ENCODE data around the gene SLCO3A1.
"Not testable (repeated sequence)": the region's sequence is repeated elsewhere in the genome, so short reads cannot be mapped to it uniquely, and the experiment has no call there.

The SLCO3A1 gene

DNA sequence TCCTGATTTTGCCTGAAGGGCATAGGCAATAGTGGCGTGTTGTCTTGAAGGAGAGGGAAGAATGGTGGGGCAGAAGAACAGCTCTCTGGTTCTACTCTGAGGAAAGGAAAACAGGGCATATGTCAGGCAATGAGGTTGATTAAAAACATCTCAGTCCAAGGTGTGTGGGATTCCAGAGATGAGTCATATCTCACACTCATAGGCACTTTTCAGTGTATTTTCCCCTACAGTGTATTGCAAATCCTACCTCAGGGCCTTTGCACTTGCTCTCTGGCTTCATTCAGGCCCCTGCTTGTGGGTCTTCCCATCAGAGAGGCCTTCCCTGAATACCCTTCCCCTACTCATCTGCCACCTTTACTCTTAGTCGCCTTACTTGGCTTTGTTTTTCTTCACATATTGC is 107.8 kb downstream of the SLCO3A1 start:
- no peak for DNase-seq (ENCODE audit: low read depth in 2 of 3, low spot score in 2 of 3)

DNA sequence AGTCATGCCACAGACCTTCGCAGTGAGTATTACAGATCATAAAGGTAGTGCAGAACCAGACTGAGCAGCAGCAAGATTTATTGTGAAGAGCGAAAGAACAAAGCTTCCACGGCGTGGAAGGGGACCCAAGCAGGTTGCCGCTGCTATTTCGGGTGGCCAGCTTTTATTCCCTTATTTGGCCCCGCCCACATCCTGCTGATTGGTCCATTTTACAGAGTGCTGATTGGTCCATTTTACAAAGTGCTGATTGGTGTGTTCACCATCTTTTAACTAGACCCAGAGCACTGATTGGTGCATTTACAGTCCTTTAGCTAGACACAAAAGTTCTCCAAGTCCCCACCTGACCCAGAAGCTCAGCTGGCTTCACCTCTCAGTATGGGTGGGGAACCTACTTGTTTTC is 110.2 kb downstream of the SLCO3A1 start:
- DNase-seq (ENCODE audit: low read depth in 2 of 3, low spot score in 2 of 3) = not testable (repeated sequence)

DNA sequence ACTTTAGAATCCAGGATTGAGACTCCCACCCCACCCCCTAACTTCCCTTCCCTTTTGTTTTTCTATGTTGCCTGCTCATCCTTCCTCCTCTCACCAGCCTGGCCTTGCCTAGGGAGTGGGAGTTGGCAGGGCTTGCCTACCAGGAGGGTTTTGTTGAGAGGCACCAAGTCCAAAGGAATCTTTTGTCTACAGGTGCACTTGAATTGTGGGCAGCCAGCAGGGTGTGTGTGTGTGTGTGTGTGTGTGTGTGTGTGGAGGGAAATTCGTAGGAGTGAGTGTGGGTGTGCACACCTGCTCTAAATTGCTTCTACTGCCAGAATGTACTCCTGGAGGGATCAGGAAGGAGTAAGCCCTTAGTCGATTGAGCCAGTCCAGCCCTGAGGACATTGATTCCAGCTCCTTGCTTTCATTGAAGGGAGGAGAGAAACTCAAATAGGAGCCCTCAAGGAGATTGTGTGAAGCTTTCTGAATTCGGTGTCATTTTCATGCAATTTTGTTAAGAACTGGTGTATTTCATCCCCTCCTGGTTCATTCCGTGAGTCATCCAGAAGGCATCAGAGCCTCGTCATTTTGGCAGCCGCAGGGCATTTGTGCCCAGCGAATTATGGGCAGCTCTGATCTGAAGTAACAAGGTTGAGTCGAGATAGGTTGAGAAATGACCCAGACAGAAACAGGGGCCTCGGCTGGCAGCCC is 112.1 kb downstream of the SLCO3A1 start:
- no peak for DNase-seq (ENCODE audit: low read depth in 2 of 3, low spot score in 2 of 3)

DNA sequence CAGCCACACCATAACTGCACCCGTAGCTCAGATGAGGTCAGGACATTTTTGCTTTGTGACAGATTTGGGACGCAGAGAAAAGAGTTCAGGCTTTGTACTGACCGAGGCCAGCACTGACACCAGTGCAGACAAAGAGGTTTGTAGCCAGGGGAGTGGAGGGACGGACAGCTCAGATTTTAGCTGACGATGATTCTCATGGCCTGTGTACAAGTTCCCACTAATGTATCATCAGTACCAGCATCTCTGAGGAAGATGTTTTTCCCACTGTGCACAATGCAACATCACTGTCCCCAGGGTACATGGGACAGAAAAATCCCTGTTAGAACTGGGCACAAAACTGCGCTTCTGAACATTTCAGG is 112.7 kb downstream of the SLCO3A1 start:
- no peak for DNase-seq (ENCODE audit: low read depth in 2 of 3, low spot score in 2 of 3)

DNA sequence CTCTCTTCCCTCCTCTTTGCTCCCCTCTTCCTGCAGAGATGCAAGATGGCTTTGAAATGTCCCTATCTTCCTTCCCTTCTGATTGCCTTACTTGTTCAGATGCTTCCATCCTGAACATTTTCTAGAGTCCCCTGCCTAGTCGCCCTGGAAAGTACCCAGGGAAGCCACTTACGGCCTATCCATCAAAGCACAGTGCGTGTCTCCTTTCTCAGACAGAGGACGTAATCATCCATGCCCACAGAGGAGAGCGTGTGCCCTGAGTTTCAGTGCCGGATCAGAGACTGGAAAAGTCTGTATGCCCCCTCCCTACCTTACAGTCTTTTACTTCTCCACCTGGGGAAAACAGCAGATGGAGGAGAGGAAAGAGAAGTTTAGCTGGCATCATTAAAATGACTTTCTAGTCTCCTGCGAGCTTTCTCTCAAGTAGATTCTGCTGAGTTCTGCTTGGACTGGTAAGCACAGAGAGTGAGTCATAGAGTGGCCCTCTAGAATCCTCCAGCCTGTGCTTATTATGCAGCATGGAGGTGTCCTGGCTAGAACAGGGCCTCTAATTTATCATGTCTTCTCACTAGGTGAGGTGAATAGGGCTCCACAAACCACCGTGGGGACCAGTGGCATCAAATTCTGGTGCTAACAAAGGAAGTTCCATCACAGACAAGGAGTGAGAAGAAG is 114.6 kb downstream of the SLCO3A1 start:
- no peak for DNase-seq (ENCODE audit: low read depth in 2 of 3, low spot score in 2 of 3)

DNA sequence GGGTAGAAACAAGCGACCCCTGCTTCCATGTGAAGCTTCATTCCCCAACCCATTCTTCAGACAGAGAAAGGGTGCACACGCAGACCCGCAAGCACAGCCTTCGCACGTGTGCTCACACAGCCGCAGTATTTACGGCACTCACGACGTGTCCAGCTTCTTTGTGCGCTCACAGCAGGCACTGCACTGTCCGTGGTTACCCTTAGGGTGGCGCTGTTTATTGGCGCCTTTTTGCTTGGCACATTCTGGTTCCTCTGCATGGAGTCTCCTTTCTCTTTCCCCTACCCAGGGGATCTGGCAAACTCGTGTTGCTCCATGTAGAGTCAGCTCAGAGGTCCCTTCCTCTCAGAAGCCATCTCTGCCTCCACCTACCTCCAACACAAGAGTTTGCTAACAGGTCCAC is 115.1 kb downstream of the SLCO3A1 start:
- DNase-seq (ENCODE audit: low read depth in 2 of 3, low spot score in 2 of 3) = no peak

DNA sequence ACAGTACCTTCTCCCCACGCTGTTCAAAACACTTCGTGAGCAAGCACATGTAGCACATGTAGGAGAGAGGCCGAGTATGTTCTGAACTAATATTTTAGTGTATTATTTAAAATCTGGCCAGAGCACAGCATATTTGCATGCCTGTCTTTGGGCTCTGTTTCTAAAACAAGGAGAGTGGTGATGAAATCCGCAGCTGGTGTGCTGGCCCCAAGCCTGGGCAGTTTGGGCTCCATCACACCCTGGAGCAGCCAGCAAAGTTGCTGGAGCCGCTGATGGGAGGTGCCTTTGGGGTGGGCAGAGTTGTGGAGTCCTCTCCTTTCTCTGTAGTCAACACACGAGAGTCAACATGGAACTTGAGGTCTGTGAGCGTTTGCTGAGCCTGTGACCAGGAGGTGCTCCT is 116.6 kb downstream of the SLCO3A1 start:
- no peak for DNase-seq (ENCODE audit: low read depth in 2 of 3, low spot score in 2 of 3)

DNA sequence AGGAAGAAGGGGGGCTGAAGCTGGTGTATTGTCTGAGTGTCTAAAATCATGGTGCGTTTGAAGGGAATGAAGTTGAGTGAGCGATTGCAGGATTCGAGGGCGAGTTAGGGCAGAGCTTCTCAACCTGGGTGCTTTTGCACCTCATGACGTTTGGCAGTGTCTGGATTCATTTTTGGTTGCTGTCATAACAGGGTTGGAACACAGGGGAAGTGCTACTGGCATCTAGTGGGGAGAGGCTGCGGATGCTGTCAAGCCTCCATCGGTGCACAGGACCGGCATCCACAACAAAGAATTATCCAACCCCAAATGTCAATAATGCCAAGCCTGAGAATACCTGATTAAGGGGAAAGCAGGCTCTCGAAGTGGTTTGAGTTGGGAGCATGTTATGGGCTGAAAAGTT is 120.0 kb downstream of the SLCO3A1 start:
- DNase-seq (ENCODE audit: low read depth in 2 of 3, low spot score in 2 of 3) = no peak

DNA sequence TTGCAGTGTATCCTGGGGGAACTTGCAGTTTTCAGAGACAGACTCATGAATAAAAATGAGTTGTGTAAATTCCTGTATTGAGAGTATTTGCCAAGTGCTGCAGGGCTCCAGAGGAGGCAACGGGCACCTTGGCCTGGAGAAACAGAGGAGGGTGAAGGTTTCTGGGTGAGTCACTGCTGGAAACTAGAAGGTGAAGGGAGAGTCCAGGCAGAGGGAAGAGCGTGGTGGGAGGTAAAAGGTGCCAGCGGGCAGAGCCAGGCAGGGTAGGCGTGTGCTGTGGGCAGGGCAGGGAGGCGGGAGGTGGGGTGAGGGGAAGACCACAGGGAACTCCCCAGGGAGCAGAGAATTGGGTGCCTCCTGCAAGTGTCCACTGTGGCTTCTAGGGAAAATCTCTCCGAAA is 120.8 kb downstream of the SLCO3A1 start:
- DNase-seq (ENCODE audit: low read depth in 2 of 3, low spot score in 2 of 3) = no peak

DNA sequence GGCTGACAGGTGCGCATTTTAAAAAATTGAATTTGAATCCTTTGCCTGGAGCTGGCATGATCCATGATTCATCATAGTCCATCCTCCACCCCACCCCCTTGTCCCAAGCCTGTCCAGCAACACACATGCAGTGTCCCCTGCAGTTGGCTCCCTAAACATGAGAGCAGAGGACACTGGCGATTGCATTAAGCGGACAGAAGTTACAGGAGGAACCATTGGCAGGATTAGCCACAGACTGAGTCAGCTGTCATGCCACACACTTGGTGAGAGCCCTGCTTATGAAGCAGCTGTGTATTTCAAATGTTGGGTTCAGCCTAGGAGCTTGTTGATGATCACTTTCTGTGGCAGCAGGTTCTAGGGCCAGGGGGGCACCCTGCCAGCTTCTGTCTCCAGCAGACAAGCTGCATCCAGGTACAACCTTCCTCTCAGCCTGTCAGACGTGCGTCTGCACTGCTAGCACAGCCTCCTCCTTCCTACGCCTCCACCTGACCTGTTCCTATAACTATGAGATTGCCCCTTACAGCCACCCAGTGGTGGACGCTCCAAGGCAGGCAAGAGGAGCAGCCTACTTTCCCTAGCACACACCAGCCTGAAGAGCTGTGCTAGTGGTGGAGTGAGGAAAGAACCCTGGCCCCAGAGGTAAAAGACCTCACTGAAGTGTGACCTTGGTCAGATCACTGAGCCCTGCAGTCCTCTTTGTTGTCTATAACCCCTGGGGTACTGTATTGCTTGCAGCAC is 121.9 kb downstream of the SLCO3A1 start:
- no peak for DNase-seq (ENCODE audit: low read depth in 2 of 3, low spot score in 2 of 3)

DNA sequence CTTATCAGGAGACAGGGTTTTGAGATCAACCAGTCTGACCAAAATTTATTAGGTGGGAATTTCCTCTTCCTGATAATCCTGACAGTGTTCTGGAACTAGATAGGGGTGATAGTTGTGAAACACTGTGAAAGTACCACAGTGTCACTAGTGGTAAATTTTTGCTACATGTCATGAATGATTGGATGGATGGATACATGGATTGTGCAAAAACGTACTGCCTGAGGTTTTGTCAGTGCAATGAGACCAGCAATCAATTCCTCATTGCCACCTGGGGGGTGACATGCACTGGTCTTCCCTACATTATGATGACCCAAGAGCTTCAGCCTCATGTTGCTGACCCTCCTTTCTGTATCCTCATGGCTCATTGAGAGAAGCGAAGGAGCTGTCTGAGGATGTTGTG is 123.5 kb downstream of the SLCO3A1 start:
- DNase-seq (ENCODE audit: low read depth in 2 of 3, low spot score in 2 of 3) = no peak

DNA sequence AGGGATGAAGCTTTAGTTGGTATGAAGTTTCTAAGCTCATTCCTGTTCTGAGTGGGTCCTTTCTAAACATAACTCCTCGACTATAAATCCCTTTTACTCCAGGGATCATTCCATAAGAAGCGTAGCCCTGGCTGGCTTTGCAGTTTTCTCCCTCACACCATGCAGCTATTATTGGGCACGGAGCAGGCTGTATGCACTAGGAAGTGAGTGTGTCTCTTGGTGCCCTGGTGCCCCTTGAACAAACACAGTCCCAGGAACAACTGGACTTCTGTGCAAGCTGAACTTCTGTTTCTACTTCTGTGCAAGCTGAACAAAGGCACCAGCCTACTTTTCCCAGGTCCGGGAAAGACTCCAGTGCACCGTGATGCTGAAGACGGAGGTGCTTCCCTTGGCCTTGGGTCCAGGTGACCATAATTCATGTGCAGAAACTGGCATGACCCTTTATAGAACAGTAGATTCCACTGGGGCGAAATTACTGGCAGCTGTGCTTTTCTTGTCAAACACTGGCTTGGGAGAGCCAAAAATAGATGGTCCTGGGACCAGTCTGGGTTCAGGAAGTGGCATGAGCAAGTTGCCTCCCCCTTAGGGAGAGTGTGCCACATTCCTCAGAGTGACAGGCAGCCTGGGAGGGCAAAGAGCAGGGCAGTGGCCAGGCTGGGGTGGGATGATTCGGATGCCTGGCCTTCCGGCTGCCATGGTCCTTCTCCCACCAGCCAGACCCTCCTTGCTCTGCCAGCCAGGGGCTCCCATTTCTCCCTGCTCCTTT is 127.2 kb downstream of the SLCO3A1 start:
- no peak for DNase-seq (ENCODE audit: low read depth in 2 of 3, low spot score in 2 of 3)

DNA sequence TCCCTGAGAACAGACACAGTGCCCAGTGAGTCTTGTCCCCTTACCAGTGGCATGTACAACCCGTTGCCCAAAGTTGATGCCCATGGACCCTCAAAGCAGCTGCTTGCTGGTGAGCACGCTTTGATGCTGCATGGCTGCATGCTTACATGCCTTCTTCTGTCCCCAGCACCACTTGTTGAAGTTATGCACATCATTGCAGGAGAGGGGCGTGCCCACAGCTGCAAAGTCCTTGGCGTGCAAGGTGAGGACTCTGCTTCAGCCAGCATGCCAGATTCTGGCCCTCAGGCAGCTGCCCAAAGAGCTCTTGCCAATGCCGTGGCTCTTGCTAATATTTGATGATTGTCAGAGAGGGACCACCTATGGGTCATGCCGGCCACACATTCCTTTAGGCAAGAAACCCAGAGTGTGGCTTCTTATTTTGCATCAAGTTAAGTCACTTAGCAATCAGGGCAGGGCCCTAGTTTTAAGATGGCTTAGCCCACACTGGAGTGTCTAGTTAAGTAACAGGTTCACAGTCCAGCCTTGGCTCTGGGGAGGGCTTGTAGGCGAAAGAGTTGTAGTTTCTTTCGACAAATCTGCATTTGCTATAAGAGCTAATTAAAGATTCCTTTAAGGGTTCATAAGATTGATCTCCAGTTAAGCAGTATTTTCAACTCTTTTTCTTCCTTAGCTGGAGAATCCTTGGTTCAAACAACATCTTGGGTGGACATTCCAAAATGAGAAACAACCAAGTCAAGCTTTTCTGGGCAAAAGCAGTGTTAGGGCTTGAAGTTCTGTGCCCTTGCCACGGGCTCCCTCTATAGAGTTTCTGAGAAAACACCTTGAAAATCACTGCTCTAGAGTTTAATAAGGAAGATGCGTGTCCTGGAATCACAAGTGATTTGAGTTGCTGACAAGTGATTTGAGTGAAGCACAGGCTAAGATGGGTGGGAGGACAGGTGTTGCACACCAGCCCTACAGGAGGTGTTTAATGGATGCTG is 128.6 kb downstream of the SLCO3A1 start:
- no peak for DNase-seq (ENCODE audit: low read depth in 2 of 3, low spot score in 2 of 3)

DNA sequence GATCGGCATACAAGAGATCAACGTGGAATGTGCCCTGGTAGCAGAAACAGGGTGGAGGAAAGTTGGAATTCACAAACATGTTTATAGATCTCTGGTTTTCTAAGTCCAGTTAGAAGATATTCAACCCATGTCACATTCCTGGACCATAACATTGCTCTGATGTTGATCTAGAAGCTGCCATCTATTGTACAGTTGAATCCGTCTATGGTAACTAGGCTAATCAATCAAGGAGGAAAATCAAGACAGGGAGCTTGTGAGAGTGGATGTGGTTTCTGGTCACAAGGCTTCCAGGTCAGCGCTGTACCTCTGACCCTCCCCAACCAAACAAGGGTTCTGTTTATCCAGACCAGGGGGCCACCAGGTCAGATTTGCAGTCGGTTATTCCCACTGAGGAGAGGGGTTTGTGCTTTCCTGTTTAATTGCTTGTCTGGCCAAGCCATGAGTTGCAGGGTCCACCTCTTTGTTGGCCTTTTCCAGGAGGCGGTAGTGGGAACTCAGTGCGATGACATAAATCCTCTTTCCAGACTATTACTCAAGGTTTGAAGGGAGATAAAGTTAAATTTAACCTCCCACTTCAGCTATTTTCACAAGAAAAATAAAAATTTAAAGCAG is 130.3 kb downstream of the SLCO3A1 start:
- DNase-seq (ENCODE audit: low read depth in 2 of 3, low spot score in 2 of 3) = no peak

DNA sequence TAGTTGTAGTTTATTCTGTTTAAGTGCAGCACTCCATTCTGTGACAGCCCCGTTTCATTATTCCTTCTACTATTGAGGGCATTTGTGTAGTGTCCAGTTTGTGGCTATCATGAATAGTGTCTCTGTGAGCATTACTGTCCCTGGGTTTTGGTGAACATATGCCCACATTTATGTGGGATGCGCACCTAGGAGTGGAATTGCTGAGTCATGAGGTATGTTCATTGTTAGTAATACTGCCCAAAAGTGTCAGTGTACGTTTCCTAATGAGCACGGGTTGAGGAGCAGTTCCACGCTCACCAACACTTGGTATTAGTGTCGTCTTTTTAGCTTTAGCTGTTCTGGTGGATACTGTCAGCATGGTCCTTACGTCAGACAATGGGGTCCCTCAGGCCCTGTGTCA is 131.8 kb downstream of the SLCO3A1 start:
- DNase-seq (ENCODE audit: low read depth in 2 of 3, low spot score in 2 of 3) = no peak

DNA sequence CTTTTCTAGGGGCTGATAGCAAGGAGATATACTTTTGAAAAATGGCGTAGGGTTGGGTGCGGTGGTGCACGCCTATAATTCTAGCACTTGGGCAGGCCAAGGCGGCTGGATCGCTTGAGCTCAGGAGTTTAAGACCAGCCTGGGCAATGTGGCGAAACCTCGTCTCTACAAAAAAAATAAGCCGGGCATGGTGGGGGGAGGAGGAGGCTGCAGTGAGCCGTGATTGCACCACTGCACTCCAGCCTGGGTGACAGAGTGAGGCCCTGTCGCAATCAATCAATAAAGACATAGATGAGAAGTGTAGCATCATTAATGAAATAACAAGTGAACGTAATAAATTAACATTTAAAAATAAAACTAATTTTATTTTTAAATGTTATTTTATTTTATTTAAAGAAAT is 134.6 kb downstream of the SLCO3A1 start:
- DNase-seq (ENCODE audit: low read depth in 2 of 3, low spot score in 2 of 3) = no peak

DNA sequence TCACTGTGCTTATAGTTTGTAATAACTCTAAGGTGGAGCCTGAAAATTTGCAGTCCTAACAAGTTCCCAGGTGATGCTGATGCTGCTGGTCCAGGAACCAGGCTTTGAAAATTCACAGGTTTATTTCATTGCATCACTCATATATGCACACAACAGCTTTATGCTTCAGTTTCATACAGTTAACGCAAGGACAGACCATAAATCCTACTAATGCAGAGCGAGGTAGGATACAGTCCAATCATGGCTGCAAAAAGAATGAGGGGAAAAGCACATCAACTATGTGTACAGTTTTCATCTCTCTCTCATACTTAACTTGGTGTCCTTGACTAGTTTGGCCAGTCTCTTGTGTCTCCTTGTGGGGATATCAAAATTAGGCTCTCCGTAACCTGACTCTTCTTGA is 135.1 kb downstream of the SLCO3A1 start:
- DNase-seq (ENCODE audit: low read depth in 2 of 3, low spot score in 2 of 3) = no peak

DNA sequence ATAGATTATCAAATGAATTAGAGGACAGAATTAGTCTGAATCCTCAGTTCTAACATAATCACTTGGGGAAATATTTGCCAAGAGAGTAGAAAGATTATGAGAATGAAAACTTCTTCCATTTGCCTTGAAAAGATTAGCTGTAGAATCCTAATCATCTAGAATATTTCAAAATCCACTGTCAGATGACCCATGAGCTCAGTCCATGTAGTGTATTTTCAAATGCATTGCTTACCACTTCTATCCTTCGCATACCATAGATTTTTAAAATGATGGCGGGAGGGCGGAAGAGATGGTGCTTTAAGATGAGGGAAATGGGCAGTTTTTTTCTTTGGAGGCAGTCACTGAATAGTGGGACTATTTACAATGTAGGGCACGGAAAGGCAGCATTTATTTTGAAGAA is 136.3 kb downstream of the SLCO3A1 start:
- DNase-seq (ENCODE audit: low read depth in 2 of 3, low spot score in 2 of 3) = no peak

DNA sequence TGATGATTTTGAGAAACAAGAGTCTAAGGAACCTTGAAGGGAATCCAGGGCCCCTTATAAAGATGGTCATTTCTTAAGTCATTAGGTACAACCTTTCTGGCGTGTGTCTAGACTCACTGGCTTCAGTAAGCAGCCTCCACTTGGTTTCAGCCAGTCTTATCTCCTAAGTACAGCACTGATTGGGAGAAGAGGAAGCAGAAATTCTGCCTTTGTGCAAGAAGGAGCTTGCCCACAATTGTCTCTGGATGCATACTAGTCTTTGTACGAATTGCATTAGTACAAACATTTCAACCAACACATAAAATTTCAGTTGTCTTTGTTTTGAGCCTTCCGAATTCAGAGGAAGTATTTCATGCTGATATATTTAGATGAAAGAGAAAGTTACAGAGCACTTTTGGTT is 139.4 kb downstream of the SLCO3A1 start:
- no peak for DNase-seq (ENCODE audit: low read depth in 2 of 3, low spot score in 2 of 3)

DNA sequence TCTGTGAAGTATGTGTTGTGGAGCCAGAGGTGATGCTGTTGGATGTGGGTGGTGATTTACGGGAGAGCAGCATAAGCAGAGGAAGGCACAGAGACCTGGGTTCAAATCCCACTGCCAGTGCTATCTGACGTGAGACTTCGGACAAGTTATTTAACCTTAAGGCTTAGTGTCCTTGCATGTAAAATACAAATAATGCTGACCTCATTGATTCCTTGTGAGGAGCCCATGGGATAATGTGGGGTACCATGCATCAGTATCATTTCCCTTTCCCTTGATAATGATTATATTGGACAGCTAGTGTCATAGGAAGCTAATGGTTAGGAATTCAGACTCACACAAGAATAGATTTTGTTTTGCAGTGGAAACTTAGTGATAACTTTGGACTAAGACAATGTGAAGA is 141.6 kb downstream of the SLCO3A1 start:
- DNase-seq (ENCODE audit: low read depth in 2 of 3, low spot score in 2 of 3) = no peak
